Inflammatory macrophage treated with lipopolysaccharide for 1 hour (primary cell): ENCODE data around the gene TMEM222.

Experiments used
- DNase-seq, 2 donors: peaks; one replicate each; pipeline ENCODE4 v3.0.0-alpha.2; 2020 to 2022

Gene TMEM222

GRCh38 chr1:27306892-27307761, 14.8 kb upstream of the TMEM222 start:
- DNase-seq: no peak

GRCh38 chr1:27307874-27308598, 13.9 kb upstream of the TMEM222 start:
- DNase-seq: no peak

GRCh38 chr1:27314169-27314568, 7.8 kb upstream of the TMEM222 start:
- no peak for DNase-seq

- no peak for DNase-seq
Measured at GRCh38 chr1:27314737-27315136, 7.2 kb upstream of the TMEM222 start.

GRCh38 chr1:27316860-27317259, 5.1 kb upstream of the TMEM222 start:
- DNase-seq: no peak

- no peak for DNase-seq
Measured at GRCh38 chr1:27318136-27318535, 3.8 kb upstream of the TMEM222 start.

- no peak for DNase-seq
Measured at GRCh38 chr1:27318596-27318995, 3.4 kb upstream of the TMEM222 start.

- no peak for DNase-seq
Measured at GRCh38 chr1:27322569-27323240, 742 bp downstream of the TMEM222 start.

GRCh38 chr1:27325286-27325685, 3.3 kb downstream of the TMEM222 start:
- no peak for DNase-seq

- no peak for DNase-seq
Measured at GRCh38 chr1:27327964-27328363, 6.0 kb downstream of the TMEM222 start.

- no peak for DNase-seq
Measured at GRCh38 chr1:27330786-27331185, 8.8 kb downstream of the TMEM222 start.

GRCh38 chr1:27331426-27331825, 9.5 kb downstream of the TMEM222 start:
- DNase-seq: no peak

- no peak for DNase-seq
Measured at GRCh38 chr1:27331922-27332321, 10.0 kb downstream of the TMEM222 start.

GRCh38 chr1:27332536-27333281, 10.7 kb downstream of the TMEM222 start:
- peak; percentile 10 to 52 for DNase-seq

- no peak for DNase-seq
Measured at GRCh38 chr1:27333717-27334279, 11.8 kb downstream of the TMEM222 start.

- no peak for DNase-seq
Measured at GRCh38 chr1:27335506-27336422, 13.8 kb downstream of the TMEM222 start.

- DNase-seq: no peak
Measured at GRCh38 chr1:27336756-27337155, 14.8 kb downstream of the TMEM222 start.

- DNase-seq: no peak
Measured at GRCh38 chr1:27338751-27339150, 16.8 kb downstream of the TMEM222 start.

GRCh38 chr1:27339213-27339612, 17.2 kb downstream of the TMEM222 start:
- no peak for DNase-seq

- peak; percentile 61 to 73 for DNase-seq
Measured at GRCh38 chr1:27341525-27342252, 19.7 kb downstream of the TMEM222 start, which contains the start of gene SYTL1. TSS of gene SYTL1 (plus strand) at chr1:27342022. CDS start at chr1:27345335, 3,313 bp downstream.

GRCh38 chr1:27342391-27342777, 20.4 kb downstream of the TMEM222 start:
- no peak for DNase-seq
